GM23248 (cell line): ENCODE data around the gene C11orf54.

Source experiments
- EZH2 ChIP-seq: fragments of 200-600 bp; sonication (generic); IDR thresholded peaks from 2 replicates; pipeline ENCODE4 v1.6.1; 2018; ENCODE audit warnings: antibody characterized with exemption, mild to moderate bottlenecking; ENCODE audit not compliant: insufficient read depth, poor library complexity, severe bottlenecking
- EZH2phosphoT487 ChIP-seq: fragments of 200-600 bp; sonication (generic); IDR thresholded peaks from 2 replicates; pipeline ENCODE4 v1.6.1; 2018; ENCODE audit warnings: antibody characterized with exemption, moderate library complexity, mild to moderate bottlenecking, low read depth; ENCODE audit not compliant: insufficient read depth

GRCh38 chr11:93770160-93770559 lies 28.7 kb downstream of the C11orf54 start:
- TF ChIP-seq EZH2 (no peak), EZH2phosphoT487 (no peak)
